Lower lobe of right lung (tissue), 2 donors: ENCODE results near the gene GGT7. TPM values are rescaled to one million over a fixed set of nuclear protein-coding genes. Genes with fewer than 3 reads are reported as not detected.
A peak's percentile ranks its signal among the peaks of the same experiment; 100 is the strongest.

Source experiments
- ATAC-seq, 2 donors: fragments of 200-7000 bp; cut with Tn5 transposase; one replicate each; pipeline ENCODE4 v1.9.1; 2020 to 2022; ENCODE audit warnings: mild to moderate bottlenecking in 2 of 2, moderate library complexity in 2 of 2
- DNase-seq: peaks from one replicate; pipeline ENCODE4 v3.0.0-alpha.2; 2020
- H3K27ac ChIP-seq: fragments of 200-600 bp; one replicate; pipeline ENCODE4 v1.8.0; 2022
- H3K27me3 ChIP-seq: fragments of 200-600 bp; one replicate; pipeline ENCODE4 v1.8.0; 2022; ENCODE audit warnings: low read depth
- H3K36me3 ChIP-seq: fragments of 200-600 bp; one replicate; pipeline ENCODE4 v1.8.0; 2022; ENCODE audit warnings: mild to moderate bottlenecking
- H3K4me1 ChIP-seq: fragments of 200-600 bp; one replicate; pipeline ENCODE4 v1.8.0; 2022
- H3K4me3 ChIP-seq: fragments of 200-600 bp; one replicate; pipeline ENCODE4 v1.8.0; 2022; ENCODE audit warnings: mild to moderate bottlenecking
- H3K9me3 ChIP-seq: fragments of 200-600 bp; one replicate; pipeline ENCODE4 v1.8.0; 2022
- CTCF ChIP-seq: fragments of 200-600 bp; IDR thresholded peaks from one replicate; pipeline ENCODE4 v1.8.0; 2022; ENCODE audit warnings: antibody characterized with exemption, mild to moderate bottlenecking
- intact Hi-C: fragments of 100-400 bp; cut with DNase I; formaldehyde crosslinking; loops from one replicate; pipeline ENCODE4 v1.11.0; 2022
- total RNA-seq: library from RNA; stranded (reverse); fragmentation: NEBNext Ultra II Directional; extraction: Animal tissue kit (Norgen Biotek cat#: 25700); gene quantifications from one replicate; pipeline ENCODE4 v1.2.1, GENCODE V29; 2021
- donor health status: DM: no; HTN: yes; CAD: no; lungs with severe emphysema.

The GGT7 gene
- total RNA-seq, 1 donor from 2014 or later = 24.0 TPM

GRCh38 chr20:34874094-34874654, 1.5 kb upstream of the GGT7 start:
- TF ChIP-seq CTCF = peak; percentile 87
- Histone ChIP-seq H3K9me3 (no peaks in the 10 kb centered on the region), H3K4me1 (peaks cover 56% of the 10 kb centered on the region), H3K27me3 (no peaks in the 10 kb centered on the region), H3K4me3 (no peak overlapping the region), H3K36me3 (no peaks in the 10 kb centered on the region), H3K27ac (peak overlapping the region; percentile 79)
- DNase-seq (peak; percentile 70), ATAC-seq (peak; percentile 65 to 68)
- intact Hi-C loops = no loop called here

GRCh38 chr20:34873583-34874093, 982 bp upstream of the GGT7 start:
- peak overlapping the region; percentile 75 for H3K4me3 ChIP-seq

GRCh38 chr20:34871966-34872621, 562 bp downstream of the GGT7 start:
- Histone ChIP-seq H3K9me3 (no peaks in the 10 kb centered on the region), H3K4me1 (peaks cover 45% of the 10 kb centered on the region), H3K4me3 (peak overlapping the region; percentile 75), H3K27ac (peak overlapping the region; percentile 75), H3K27me3 (no peaks in the 10 kb centered on the region), H3K36me3 (no peaks in the 10 kb centered on the region)
- TF ChIP-seq CTCF = no peak
- ATAC-seq (no peak), DNase-seq (no peak)
- intact Hi-C loops = no loop called here

More at GRCh38 chr20:34873583-34874093, 982 bp upstream of the GGT7 start:
- DNase-seq = no peak
- Histone ChIP-seq H3K4me1 (peaks cover 56% of the 10 kb centered on the region), H3K27me3 (no peaks in the 10 kb centered on the region), H3K36me3 (no peaks in the 10 kb centered on the region), H3K9me3 (no peaks in the 10 kb centered on the region), H3K27ac (no peak overlapping the region)
- no peak for TF ChIP-seq CTCF
- ATAC-seq = no peak
- intact Hi-C loops = no loop called here

DNA sequence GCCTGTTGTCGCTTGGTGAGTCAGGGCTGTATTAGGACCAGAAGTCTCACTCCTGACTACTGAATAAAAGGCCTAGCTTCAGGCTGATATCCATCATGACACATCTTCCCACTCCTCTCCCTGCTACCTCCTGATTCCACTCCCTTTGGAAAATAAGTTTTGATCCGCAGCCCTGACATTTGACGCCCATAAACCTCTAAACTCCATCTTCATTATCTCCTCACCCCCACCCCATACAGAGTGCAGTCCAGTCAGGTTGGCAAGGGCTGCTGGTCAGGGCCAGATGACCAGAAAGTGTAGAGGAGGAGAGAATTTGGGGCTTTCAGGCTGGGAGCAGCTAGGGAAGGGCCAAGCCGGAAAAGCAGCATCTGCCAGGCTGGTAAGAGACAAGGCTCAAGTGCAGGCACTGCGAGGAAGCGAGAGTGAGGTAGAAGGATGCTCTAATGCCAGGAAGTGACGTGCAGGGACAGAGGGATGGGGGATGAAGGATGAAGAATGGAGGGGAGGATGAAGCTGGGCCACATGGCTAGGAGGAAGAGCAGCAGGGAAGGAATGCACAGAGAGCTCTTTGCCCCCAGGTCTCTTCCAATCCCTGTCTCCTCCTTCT, 1.2 kb downstream of the GGT7 start:
- Histone ChIP-seq H3K4me3 (peak overlapping the region; percentile 75), H3K9me3 (no peaks in the 10 kb centered on the region), H3K4me1 (peaks cover 45% of the 10 kb centered on the region), H3K27ac (no peak overlapping the region), H3K36me3 (no peaks in the 10 kb centered on the region), H3K27me3 (no peaks in the 10 kb centered on the region)
- DNase-seq (no peak), ATAC-seq (no peak)
- intact Hi-C loops = no loop called here
- TF ChIP-seq CTCF = no peak

DNA sequence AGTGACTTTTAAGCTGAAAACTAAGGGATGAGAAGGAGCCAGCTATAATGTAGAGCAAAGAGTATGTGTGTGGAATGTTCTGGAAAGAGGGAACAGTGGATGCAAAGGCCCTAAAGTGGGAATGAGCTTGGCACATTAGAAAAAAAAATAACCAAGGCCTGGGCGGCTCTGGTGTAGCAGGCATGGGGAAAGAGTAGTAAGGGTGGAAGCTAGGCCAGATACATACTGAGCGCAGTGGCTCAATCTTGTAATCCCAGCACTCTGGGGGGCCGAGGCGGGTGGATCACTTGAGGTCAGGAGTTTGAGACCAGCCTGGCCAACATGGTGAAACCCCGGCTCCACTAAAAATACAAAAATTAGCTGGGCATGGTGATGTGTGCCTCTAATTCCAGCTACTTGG, 8.4 kb downstream of the GGT7 start:
- intact Hi-C loops = no loop called here
- TF ChIP-seq CTCF = no peak
- H3K27me3 ChIP-seq = no peaks in the 10 kb centered on the region
- no peak overlapping the region for H3K4me3 ChIP-seq
- no peak overlapping the region for H3K27ac ChIP-seq
- DNase-seq = no peak
- peaks cover 9% of the 10 kb centered on the region for H3K36me3 ChIP-seq
- peaks cover 7% of the 10 kb centered on the region for H3K4me1 ChIP-seq
- no peak for ATAC-seq
- H3K9me3 ChIP-seq = no peaks in the 10 kb centered on the region
